GM04504 (cell line): ENCODE results near the gene ARF4.

Experiments used
- DNase-seq: peaks from one replicate; pipeline ENCODE4 v3.0.0-alpha.2; 2012; ENCODE audit warnings: low read depth

Gene ARF4

GRCh38 chr3:57577801-57578200 lies 19.3 kb downstream of the ARF4 start:
- DNase-seq = no peak

- DNase-seq = no peak
Measured at GRCh38 chr3:57575966-57576626, 21.0 kb downstream of the ARF4 start.

GRCh38 chr3:57572096-57572495 lies 25.0 kb downstream of the ARF4 start:
- DNase-seq = no peak

- DNase-seq = no peak
Measured at GRCh38 chr3:57570878-57571277, 26.3 kb downstream of the ARF4 start.

GRCh38 chr3:57569859-57570450 lies 27.2 kb downstream of the ARF4 start:
- no peak for DNase-seq

- no peak for DNase-seq
Measured at GRCh38 chr3:57559526-57559925, 37.6 kb downstream of the ARF4 start.

- no peak for DNase-seq
Measured at GRCh38 chr3:57557085-57557537, 40.0 kb downstream of the ARF4 start.

GRCh38 chr3:57556459-57557084 lies 40.6 kb downstream of the ARF4 start:
- no peak for DNase-seq

- peak; percentile 78 for DNase-seq
Measured at GRCh38 chr3:57555738-57556458, 41.2 kb downstream of the ARF4 start, which contains the start of gene PDE12. Gene PDE12 (plus strand): TSS chr3:57556274. CDS start chr3:57556380, 106 bp downstream.

GRCh38 chr3:57555306-57555705 lies 41.8 kb downstream of the ARF4 start:
- DNase-seq = no peak

- DNase-seq = no peak
Measured at GRCh38 chr3:57546616-57547015, 50.5 kb downstream of the ARF4 start.

GRCh38 chr3:57545636-57546268 lies 51.4 kb downstream of the ARF4 start:
- DNase-seq = no peak

GRCh38 chr3:57544181-57545125 lies 52.7 kb downstream of the ARF4 start, which contains the start of gene DNAH12:
Gene DNAH12 (minus strand): TSS chr3:57544344. CDS start chr3:57542870, 1,474 bp downstream.
- DNase-seq = no peak

- DNase-seq = no peak
Measured at GRCh38 chr3:57538465-57538864, 58.7 kb downstream of the ARF4 start.

- DNase-seq = no peak
Measured at GRCh38 chr3:57530071-57530608, 67.0 kb downstream of the ARF4 start.
